Gastrocnemius medialis (tissue), 4 donors: ENCODE data around the gene TTC39A.

ENCODE experiments used
- CTCF ChIP-seq, 5 experiments: fragments of 450-650 bp in 3 of 5; fragments of 200-600 bp in 2 of 5; sonication (generic) in 2 of 5; IDR thresholded peaks in 4 of 5; conservative IDR thresholded peaks in 1 of 5; 1 replicate in 4 of 5; 2 replicates in 1 of 5; pipeline ENCODE4 v1.5.1; 2016 to 2019; ENCODE audit warnings: antibody characterized with exemption in 5 of 5, mild to moderate bottlenecking in 3 of 5, moderate library complexity in 3 of 5
- POLR2A ChIP-seq, 2 donors: fragments of 450-650 bp; IDR thresholded peaks; one replicate each; pipeline ENCODE4 v1.6.1; 2017; ENCODE audit warnings: antibody characterized with exemption in 2 of 2, mild to moderate bottlenecking in 2 of 2, moderate library complexity in 2 of 2

- TF ChIP-seq CTCF (IDR thresholded peaks at IDR 0.05 in 4 of 5, conservative IDR thresholded peaks at IDR 0.05 in 1 of 5) (no peak), POLR2A (IDR thresholded peaks at IDR 0.05) (no peak)
Measured at GRCh38 chr1:51343624-51344023, 13.3 kb upstream of the TTC39A start.
